ENCODE data around the gene CSNK1G3. TPM values are rescaled to one million over a fixed set of nuclear protein-coding genes. Genes with fewer than 3 reads are reported as not detected.
A peak's percentile ranks its signal among the peaks of the same experiment; 100 is the strongest.

CSNK1G3 gene
- total and polyA plus RNA-seq, 2 experiments from 2014 or later = 19.6 to 65.1 TPM

GRCh38 chr5:123558762-123559433, 46.9 kb downstream of the CSNK1G3 start:
- H3F3A ChIP-seq (replicated peaks; ENCODE audit: low read depth) = no peaks in the 10 kb centered on the region
- 0 out of 2 replicates have a peak, but pooled peaks cover 5% of the 10 kb centered on the region for H4K20me1 ChIP-seq (replicated peaks; ENCODE audit: insufficient read depth)
- H3K27me3 Mint-ChIP-seq (ENCODE audit: insufficient read depth, low read depth, poor library complexity) = peaks cover 2% of the 10 kb centered on the region
- peak overlapping the region; percentile 45; the same call in 1 of the 2 replicates for H3K27ac Mint-ChIP-seq
- no peaks in the 10 kb centered on the region for H3K36me3 Mint-ChIP-seq (ENCODE audit: low read depth)
- peaks cover 39% of the 10 kb centered on the region for H3K4me1 Mint-ChIP-seq
- H3K27ac ChIP-seq (ENCODE audit: low read depth) = no peak overlapping the region
- H3K4me3 ChIP-seq = no peak overlapping the region
- H2AFZ ChIP-seq = no peak overlapping the region
- ATAC-seq (no peak), DNase-seq (ENCODE audit: low spot score) (no peak)
- TF ChIP-seq CREB1 (CRISPR knock-in tag; IDR thresholded peaks at IDR 0.05; ENCODE audit: low read depth) (no peak), ETS1 (IDR thresholded peaks at IDR 0.05) (no peak), EZH2 (IDR thresholded peaks at IDR 0.05; ENCODE audit: low read depth, unreplicated experiment) (no peak), ZNF114 (CRISPR knock-in tag; IDR thresholded peaks at IDR 0.05) (no peak), ZNF331 (CRISPR knock-in tag; IDR thresholded peaks at IDR 0.05; ENCODE audit: low read depth) (no peak)
- H3K79me2 ChIP-seq (replicated peaks; ENCODE audit: insufficient read depth) = peaks cover 28% of the 10 kb centered on the region; the same call in 1 of the 2 replicates
- H3K36me3 ChIP-seq (ENCODE audit: insufficient read depth) = no peaks in the 10 kb centered on the region
- H3K4me2 ChIP-seq = peak overlapping the region; percentile 45
- peaks cover 15% of the 10 kb centered on the region; the same call in 1 of the 2 replicates for H3K4me1 ChIP-seq (ENCODE audit: insufficient read depth)
- H3K9me2 ChIP-seq (ENCODE audit: insufficient read depth) = no peaks in the 10 kb centered on the region
- H3K27me3 ChIP-seq (ENCODE audit: insufficient read depth) = no peaks in the 10 kb centered on the region
- H3K9me3 Mint-ChIP-seq = no peaks in the 10 kb centered on the region
- H3K4me3 Mint-ChIP-seq = no peak overlapping the region

GRCh38 chr5:123559434-123559775, 47.4 kb downstream of the CSNK1G3 start:
- Mint-ChIP-seq H3K27ac (peak overlapping the region; percentile 90), H3K4me3 (peak overlapping the region; percentile 5; the same call in 1 of the 3 replicates), H3K27me3 (ENCODE audit: insufficient read depth, low read depth, poor library complexity) (peaks cover 2% of the 10 kb centered on the region), H3K4me1 (peaks cover 36% of the 10 kb centered on the region), H3K36me3 (ENCODE audit: low read depth) (no peaks in the 10 kb centered on the region), H3K9me3 (no peaks in the 10 kb centered on the region)
- no peak for DNase-seq (ENCODE audit: low spot score)
- Histone ChIP-seq H3K4me3 (no peak overlapping the region), H3K27me3 (ENCODE audit: insufficient read depth) (no peaks in the 10 kb centered on the region), H3K4me1 (ENCODE audit: insufficient read depth) (peaks cover 15% of the 10 kb centered on the region; the same call in 1 of the 2 replicates), H4K20me1 (replicated peaks; ENCODE audit: insufficient read depth) (0 out of 2 replicates have a peak, but pooled peaks cover 5% of the 10 kb centered on the region), H3F3A (replicated peaks; ENCODE audit: low read depth) (no peaks in the 10 kb centered on the region), H3K79me2 (replicated peaks; ENCODE audit: insufficient read depth) (peaks cover 28% of the 10 kb centered on the region), H3K36me3 (ENCODE audit: insufficient read depth) (no peaks in the 10 kb centered on the region), H2AFZ (no peak overlapping the region), H3K9me2 (ENCODE audit: insufficient read depth) (no peaks in the 10 kb centered on the region), H3K27ac (ENCODE audit: low read depth) (no peak overlapping the region), H3K4me2 (peak overlapping the region; percentile 45)
- peak; percentile 55; the same call in 2 of the 3 replicates for ATAC-seq
- TF ChIP-seq CTCF (conservative IDR thresholded peaks at IDR 0.05; ENCODE audit: low read depth in 2 of 2) = no peak
- no peak for TF ChIP-seq ETS1 (IDR thresholded peaks at IDR 0.05)
- no peak for TF ChIP-seq ZNF331 (CRISPR knock-in tag; IDR thresholded peaks at IDR 0.05; ENCODE audit: low read depth)
- no peak for TF ChIP-seq CREB1 (CRISPR knock-in tag; IDR thresholded peaks at IDR 0.05; ENCODE audit: low read depth)
- no peak for TF ChIP-seq ZNF462 (CRISPR knock-in tag; IDR thresholded peaks at IDR 0.05)
- no peak for TF ChIP-seq STAT1 (IDR thresholded peaks at IDR 0.05; ENCODE audit: unreplicated experiment)
- TF ChIP-seq JUNB (IDR thresholded peaks at IDR 0.05; ENCODE audit: unreplicated experiment) = no peak
- no peak for TF ChIP-seq ZNF114 (CRISPR knock-in tag; IDR thresholded peaks at IDR 0.05)
- TF ChIP-seq NANOG (IDR thresholded peaks at IDR 0.05; ENCODE audit: borderline replicate concordance) = no peak
